ENCODE measurements around the gene BRF1.

The BRF1 gene

DNA sequence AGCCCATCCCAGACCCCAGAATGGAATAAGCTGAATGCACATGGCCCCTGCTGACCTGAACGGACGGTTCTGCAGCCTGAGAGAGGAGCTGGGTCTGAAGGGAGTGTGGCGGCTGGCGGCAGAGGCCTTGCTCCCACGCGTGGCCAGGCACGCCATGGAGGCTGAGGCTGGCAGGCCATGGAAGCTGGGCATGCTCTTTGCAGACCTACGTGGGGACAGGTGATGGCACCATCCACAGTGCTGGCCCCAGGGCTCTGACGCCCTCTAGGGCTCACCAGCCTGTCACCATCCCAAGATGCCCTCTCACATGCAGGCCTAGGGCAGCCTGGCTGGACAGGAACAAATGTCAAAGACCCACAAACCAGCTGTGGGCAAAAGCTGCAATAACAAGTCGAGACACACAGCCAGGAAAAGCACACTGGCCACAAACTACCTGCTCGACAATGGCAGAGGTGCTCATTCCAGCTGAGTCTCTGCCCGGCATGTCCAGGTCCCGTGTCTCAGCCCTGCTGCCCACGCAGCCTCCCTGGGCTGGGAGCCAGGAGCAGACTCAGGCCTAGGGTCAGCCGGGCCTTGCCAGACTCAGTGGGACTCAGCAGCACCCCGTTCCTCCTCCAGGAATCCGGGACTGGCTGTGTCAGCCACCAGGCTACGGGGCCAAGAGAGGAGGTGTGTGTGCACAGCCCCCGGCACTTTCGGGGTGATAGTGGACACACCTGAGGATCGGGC, 32.8 kb downstream of the BRF1 start:
- DNase-seq (ENCODE audit: low read depth in 2 of 2), result no peak

DNA sequence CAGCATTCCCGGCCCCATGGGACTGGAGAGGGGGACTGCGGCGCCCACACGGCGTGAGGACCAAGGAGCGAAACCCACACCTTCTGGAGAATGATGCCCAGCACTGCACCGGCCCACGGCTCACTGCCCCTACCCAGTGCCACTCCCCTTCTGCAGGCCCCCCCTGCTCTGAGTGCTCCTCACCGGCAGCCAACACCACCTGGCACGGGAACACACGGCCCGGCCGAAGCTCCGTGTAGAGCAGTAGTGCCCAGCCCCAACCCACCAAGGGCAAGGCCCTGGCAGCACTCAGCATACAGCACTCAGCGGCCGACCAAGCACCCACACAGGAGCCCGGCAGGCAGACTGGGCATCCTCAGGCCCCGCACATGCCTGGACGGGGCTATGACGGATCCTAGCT, 39.0 kb downstream of the BRF1 start:
- no peak for DNase-seq (ENCODE audit: low read depth in 2 of 2)

DNA sequence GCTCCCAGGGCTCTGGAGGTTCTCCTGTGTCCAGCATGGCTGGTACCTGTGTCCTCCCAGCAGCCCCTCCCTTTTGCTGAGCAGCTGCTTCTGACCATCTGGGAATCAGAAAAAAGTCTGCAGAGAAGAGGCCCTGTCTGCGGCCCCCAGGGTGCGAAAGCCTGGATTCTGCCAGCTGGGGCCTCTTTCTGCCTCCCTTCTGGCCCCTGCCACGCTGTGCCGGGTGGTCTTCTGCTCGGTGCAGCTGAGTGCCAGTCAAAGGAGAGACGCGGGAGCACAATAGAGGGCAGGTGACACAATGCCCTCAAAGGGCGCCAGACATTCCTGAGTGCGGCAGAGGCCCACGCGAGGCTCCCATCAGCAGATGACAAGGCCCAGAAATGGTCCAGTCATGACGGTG, 39.8 kb downstream of the BRF1 start:
- DNase-seq (ENCODE audit: low read depth in 2 of 2), result no peak

DNA sequence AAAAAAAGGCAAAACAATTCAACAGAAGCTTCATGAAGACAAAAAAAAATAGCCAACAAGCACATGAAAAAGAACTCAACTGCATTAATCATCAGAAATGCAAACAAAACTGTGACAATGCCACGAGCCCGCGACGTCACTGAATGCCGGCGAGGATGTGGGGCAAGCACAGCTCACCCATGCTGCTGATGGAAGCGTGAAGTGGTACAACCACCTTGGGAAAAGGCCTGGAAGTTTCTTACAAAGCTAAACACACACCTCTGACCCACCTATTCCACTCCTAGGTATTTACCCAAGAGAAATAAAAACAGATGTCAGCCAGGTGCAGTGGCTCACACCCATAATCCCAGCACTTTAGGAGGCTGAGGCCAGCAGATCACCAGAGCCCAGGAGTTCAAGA, 42.0 kb downstream of the BRF1 start:
- no peak for DNase-seq (ENCODE audit: low read depth in 2 of 2)

DNA sequence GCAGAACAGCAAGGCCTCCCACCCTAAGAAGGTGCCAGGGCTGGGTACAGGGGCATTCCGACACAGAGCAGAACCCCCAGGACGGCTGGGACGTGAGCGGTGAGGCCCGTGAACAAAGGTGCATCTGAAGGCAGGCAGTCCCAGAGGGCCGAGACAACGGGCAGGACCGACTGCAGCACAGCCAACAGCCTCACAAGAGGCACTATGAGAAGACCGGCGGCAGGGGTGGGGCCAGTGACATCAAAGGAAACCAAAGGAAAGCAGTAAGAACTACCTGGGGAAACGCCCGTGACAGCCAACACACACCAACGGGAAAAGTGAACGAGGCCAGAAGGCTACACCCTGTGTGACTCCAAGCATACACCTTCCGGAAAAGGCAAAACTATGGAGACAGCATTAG, 43.3 kb downstream of the BRF1 start:
- no peak for DNase-seq (ENCODE audit: low read depth in 2 of 2)

DNA sequence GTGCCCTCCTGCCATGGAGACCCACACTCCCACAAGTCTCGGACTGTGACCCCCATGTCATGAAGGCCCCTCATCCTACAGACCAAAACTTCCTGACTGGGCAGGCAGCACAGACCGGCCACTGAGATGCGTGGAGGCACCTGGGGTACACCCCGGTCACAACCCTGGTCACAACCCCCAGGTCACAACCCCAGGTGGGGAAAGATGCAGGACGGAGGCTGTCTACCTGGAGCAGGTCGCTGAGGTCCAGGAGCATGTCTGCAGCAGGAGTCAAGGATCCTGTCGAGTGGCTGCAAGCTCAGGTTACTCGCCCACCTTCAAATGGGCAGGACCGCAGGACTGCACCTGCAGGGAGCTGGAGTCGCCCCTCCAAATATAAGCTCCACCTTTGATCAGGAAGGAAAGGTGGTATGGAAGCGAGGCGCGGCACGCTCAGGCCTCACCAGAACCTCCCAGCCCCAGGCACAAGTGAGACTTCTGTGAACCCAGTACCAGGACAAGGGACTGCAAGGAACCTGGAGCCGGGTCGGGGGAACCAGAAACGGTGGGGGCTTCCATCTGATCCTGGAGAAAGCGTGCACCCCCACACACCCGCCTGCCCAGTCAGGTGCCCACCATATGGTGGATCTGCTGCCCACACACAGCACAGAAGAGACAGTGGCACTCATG, 44.4 kb downstream of the BRF1 start:
- no peak for DNase-seq (ENCODE audit: low read depth in 2 of 2)

DNA sequence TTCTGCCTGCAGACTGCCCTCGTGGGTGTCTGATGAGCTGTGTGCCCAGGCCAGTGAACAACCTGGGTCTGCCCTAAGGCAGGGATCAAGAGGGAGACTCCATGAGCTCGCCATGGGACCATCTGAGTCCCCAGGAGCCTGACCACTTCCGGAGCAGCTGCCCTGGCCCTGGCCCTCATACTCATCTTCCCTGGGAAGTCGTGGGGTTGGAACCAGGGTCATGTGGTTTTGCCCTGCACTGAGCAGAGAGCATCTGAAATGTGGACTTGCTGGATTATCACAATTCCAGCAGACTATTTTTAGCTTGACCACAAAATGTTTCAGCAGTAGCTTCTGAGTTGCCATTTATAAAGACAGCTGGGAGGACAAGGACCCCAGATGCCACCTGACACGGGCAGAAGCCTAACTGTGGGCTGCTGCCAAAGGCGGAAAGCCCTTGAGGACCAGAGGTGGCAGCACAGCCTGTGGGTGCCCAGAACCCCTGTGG, 45.7 kb downstream of the BRF1 start:
- no peak for DNase-seq (ENCODE audit: low read depth in 2 of 2)

DNA sequence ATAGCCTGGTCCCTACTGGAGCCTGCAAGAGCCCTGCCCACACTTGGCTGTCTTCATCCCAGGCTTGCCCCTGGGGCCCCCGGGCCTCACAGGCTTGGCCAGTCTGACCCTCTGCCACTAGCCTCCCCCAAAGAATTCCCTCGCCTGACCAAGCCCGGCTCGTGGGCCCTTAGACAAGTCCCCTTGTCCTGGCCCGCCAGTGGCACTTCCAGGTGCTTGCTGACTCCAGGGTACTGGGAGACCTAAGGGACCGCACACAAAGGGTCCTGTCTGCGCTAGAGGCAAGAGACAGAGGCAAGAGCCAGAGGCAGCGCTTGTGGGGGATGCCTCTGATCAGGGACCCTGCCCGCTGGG, 47.5 kb downstream of the BRF1 start:
- DNase-seq (ENCODE audit: low read depth in 2 of 2), result no peak

DNA sequence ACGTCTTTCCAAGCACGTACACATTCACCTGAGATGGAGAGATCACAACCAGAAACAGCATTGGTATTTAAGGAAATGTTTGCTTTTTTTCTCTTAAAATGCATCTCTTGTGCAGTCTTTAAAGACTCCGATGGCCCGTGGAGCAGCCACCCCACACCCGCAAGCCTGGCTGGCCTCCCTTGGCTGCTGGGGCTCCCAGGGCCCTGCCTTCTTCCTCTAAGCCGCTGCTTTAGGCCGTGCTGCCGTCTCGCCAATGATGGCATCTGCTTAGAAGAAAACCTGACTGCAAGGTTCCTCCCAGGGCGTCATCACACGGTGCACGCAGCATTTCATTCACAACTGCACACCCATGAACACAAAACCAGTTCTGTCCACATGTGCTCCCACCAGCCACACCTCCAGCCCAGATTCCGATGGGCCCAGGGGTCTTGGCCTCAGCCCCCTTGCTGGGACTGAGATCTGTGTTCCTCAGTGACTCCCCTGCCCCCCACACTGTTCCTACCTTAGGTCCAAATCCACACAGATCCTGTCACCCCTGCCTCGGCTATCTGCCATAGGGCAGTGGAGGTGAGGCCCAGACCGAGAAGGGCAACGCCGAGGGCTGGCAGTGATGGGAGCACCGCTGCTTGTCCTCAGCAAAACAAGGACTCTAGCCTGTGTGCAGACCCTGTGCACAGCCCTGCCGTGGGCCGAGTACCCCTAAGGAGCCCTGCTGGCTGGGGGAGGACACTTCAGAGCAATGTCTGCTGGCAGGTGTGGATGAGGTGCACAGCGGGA, 48.1 kb downstream of the BRF1 start:
- DNase-seq (ENCODE audit: low read depth in 2 of 2), result no peak

DNA sequence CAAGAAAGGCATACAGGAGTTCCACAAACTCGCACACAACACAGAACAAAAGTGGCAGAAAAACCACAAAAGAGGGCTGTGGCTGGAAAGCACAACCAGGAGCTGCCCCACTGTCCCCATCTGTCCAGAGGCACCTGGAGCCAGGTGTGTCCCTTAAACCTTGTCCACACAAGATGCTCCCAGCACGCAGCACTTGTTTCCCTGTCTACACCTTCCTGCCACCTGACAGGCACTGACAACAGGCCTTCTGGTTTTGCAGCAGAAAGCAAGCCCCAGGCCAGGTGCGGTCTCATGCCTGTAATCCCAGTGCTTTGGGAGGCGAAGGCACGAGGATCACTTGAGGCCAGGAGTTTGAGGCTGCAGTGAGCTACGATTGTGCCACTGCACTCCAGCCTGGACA, 48.9 kb downstream of the BRF1 start:
- DNase-seq (ENCODE audit: low read depth in 2 of 2), result no peak

DNA sequence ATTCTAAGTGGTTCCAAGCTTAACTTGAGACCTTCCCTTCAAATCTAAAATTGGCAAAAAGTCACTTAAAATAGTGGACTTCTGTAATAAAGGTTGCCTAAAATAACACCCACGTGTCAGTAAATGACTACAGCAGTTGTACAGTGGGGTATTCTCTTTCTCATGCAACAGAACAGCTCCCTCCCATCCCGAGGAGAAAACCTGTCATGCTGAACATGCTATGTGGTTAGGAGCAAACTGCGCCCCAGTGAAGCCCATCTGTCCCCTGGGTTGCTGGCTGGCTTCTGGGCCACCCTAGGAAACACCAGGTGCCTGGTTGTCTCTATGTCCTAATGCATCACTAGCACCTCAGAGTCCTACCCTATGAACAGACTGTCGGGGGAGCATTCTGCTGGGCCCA, 49.8 kb downstream of the BRF1 start:
- DNase-seq (ENCODE audit: low read depth in 2 of 2), result no peak

DNA sequence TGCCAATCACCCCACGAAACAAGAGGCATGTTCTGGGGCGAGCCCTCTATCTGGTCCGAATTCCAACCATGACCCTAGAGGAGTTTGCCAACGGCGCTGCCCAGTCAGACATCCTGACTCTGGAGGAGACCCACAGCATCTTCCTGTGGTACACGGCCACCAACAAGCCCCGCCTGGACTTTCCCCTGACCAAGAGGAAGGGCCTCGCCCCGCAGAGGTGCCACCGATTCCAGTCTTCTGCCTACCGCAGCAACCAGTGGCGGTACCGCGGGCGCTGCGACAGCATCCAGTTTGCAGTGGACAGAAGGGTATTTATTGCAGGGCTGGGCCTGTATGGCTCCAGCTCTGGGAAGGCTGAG, 50.8 kb downstream of the BRF1 start:
- no peak for DNase-seq (ENCODE audit: low read depth in 2 of 2)

DNA sequence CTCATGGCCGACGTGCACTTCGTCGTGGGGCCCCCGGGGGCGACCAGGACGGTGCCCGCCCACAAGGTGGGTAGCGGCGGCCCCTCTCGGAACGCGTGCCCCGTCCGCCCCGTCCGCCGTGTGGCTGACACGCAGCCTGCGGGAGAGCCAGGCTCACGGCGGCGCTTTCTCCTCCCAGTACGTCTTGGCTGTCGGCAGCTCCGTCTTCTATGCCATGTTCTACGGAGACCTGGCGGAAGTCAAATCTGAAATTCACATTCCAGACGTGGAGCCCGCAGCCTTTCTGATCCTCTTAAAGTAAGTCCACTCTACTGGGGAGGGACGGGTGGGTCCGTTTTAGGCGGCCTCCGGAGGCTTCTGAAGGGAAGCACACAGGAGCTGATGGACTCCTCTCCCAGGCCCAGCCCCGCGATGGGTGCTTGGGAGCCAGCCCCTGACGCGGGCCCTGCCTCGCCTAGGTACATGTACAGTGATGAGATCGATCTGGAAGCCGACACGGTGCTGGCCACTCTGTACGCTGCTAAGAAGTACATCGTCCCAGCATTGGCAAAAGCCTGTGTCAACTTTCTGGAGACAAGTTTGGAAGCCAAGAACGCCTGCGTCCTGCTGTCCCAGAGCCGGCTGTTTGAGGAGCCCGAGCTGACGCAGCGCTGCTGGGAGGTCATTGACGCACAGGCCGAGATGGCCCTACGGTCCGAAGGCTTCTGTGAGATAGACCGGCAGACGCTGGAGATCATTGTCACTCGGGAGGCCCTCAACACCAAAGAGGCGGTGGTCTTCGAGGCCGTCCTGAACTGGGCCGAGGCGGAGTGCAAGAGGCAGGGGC, 51.4 kb downstream of the BRF1 start:
- DNase-seq (ENCODE audit: low read depth in 2 of 2), result no peak

DNA sequence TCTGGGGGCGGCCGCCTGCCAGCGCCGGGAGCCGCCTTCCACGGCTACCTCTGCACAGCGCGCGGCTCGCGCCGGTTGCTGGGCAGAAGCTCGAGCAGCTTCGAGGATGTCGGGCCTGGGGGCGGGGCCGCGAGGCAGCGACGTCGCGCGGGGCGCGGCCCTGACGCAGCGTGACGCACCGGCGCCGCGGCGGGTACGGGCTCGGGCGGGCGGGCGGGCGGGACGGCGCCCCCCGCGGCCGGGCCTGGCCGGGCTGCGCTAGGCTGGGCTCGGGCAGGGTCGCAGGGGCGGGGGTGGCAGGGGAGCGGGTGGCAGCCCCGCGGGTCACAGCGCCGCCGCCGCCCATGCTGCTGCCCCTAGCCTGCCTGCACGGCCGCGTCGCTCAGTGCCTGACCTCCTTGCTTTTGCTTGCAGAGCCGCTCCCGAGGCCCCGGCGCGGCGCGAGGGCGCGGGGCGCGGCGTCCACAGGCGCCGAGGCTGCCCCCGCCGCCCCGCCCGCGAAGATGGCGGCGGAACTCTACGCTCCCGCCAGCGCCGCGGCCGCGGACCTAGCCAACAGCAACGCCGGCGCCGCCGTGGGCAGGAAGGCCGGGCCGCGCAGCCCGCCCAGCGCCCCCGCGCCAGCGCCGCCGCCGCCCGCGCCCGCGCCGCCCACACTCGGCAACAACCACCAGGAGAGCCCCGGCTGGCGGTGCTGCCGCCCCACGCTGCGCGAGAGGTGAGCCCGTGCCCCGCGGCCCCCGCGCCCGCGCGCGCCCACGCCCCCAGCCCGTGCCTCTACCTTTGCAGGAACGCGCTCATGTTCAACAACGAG, 52.2 kb downstream of the BRF1 start, which contains the start of gene BTBD6:
BTBD6 (plus strand) TSS at position 166 of the 814 bp plus-strand sequence; CDS start at position 345, 179 bp downstream.
- peak; percentile 75 to 77 for DNase-seq (ENCODE audit: low read depth in 2 of 2)

DNA sequence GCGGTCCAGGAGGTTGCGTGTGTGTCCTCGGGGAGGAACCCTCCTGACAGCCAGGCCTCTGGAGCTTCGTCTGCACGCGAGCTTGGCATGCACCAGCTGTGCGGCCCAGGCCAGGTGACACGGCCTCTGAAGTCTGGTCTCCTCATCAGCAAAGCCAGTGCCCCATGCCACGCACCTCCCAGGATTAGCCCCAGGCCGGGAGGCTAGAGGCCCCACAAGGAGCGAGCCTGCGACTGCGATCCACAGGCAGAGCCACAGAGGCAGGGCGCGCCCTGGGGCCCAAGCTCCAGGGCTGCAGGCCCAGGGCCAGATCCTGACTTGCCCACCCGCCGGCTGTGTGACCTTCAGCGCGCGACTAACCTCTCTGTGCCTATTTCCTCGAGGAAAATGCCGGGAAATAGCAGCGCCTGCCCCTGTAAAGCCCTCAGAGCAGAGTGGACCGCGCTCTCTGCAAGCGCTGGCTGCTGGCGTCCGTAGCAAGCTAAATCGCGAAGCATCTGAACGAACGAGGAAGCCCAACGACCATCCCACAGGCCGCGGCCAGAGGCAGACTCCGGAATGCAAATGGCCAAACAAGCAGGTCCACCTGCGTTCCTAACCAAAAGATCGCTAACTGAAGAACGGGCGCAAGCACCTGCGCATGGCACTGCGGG, 53.0 kb downstream of the BRF1 start:
- DNase-seq (ENCODE audit: low read depth in 2 of 2), result no peak

DNA sequence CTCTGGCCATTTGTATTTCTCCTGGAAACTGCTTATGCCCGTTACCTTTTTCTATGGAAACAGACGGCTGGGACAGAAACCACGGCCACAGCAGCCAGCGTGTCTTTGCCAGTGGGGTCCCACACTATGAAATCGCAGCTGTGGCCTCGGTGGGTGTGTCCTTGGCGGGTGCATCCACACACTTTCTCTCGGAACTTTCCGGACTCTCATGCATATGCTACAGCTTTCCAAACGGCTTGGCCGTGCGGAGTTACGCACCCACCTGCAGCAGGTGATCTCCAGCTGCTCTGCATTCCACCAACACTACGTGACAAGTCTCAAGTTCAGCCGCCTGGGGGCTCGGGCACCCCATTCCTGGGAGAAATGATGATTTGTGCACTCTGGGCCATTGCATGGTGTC, 53.8 kb downstream of the BRF1 start:
- no peak for DNase-seq (ENCODE audit: low read depth in 2 of 2)

DNA sequence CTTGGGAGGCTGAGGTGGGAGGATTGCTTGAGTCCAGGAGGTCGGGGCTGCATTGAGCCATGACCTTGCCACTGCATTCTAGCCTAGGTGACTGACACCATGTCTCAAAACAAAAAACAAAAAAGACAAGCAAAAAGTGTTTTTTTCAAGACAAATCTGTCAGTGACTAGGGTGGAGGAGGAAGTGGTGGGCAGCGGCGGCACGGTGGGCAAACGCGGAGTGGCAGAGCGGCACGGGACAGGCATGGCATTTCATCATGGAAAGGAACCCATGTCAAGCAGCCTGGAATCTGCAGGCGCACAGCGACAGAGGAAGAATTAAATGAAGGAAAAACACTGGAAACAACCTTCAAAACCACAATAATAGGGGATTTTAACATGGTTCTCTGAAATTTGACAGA, 56.5 kb downstream of the BRF1 start:
- DNase-seq (ENCODE audit: low read depth in 2 of 2), result no peak

DNA sequence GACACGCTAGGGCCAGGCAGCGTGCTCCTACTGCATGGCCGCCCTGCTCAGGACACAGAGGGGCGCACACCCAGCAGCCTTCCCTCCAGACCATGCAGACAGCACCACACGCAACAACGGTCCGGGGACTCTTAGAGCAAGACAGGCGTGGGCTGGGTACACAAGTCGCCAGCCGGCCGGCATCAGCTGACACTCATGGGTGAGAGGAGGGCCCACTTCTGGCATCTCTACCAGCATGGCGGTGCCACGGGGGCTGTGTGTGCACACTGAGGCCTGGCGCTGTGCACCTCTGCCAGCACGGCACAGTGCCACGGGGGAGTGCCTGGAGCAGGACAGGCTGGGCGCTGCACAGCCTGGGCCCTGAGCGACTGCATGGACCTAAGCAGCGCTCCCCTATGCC, 59.2 kb downstream of the BRF1 start:
- DNase-seq (ENCODE audit: low read depth in 2 of 2), result no peak

DNA sequence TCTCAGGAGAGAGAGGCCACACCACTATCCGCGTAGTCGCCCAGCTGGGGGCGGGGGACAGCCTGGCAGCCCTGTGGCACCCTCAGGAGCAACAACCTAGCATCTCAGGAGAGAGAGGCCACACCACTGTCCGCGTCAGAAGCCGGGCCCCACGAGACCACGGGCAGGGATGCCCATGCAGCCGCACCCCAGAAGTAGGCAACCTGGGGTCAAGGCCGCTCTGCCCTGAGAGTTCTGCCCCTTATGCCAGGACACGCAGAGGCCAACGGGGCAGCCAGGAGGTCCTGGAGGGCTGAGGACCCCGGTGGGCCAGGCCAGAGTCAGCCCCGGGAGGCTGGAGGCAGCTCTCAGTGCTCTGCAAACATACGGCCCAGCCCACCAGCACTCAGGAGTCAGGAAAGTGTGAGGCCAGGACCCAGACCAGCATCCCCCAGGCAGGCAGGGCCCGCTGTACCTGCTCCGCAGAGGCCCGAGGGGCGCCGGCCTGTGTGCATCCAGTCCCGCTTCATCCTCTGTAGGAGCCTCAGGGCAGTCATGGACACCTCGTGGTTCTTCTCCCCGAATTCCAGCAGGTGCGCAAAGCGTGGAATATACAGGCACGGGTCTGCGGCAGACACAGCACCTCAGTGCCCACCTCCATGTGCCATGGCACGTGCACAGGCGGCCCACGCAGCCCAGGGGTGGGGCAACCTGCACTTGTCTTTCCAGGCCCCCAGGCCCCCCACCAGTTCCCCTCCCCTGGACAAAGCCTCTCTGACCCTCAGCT, 59.8 kb downstream of the BRF1 start:
- no peak for DNase-seq (ENCODE audit: low read depth in 2 of 2)
